Mesothelial cell of epicardium (in vitro differentiated cells): ENCODE data around the gene TRIO. TPM values are rescaled to one million over a fixed set of nuclear protein-coding genes. Genes with fewer than 3 reads are reported as not detected.

Experiments
- DNase-seq, 2 experiments: peaks; one replicate each; pipeline ENCODE4 v3.0.0; 2021; ENCODE audit warnings: low spot score in 2 of 2; ENCODE audit not compliant: unreplicated experiment in 2 of 2
- H3K27ac Mint-ChIP-seq: 2 replicates; pipeline ENCODE4 v1.8.0; 2021; ENCODE audit warnings: mixed read lengths
- H3K27me3 Mint-ChIP-seq: 2 replicates; pipeline ENCODE4 v1.8.0; 2021; ENCODE audit warnings: low read depth, mixed read lengths
- H3K36me3 Mint-ChIP-seq: 2 replicates; pipeline ENCODE4 v1.8.0; 2021; ENCODE audit warnings: mixed read lengths
- H3K4me1 Mint-ChIP-seq: 2 replicates; pipeline ENCODE4 v1.8.0; 2021; ENCODE audit warnings: mixed read lengths
- H3K4me3 Mint-ChIP-seq: 2 replicates; pipeline ENCODE4 v1.8.0; 2021; ENCODE audit warnings: mild to moderate bottlenecking, moderate library complexity, mixed read lengths
- H3K9me3 Mint-ChIP-seq: 2 replicates; pipeline ENCODE4 v1.8.0; 2021; ENCODE audit warnings: mixed read lengths
- total RNA-seq: library from RNA; stranded (reverse); gene quantifications from 3 replicates; pipeline ENCODE4 v1.2.1, GENCODE V29; 2021
- TF ChIP-seq, protein P1 (sequence below): fragments of 200-600 bp; sonication (generic); IDR thresholded peaks from one replicate; pipeline ENCODE4 v1.5.0; 2021; ENCODE audit warnings: antibody characterized with exemption; ENCODE audit not compliant: unreplicated experiment

Gene TRIO
- total RNA-seq, 1 donor from 2014 or later, result 209 TPM

GRCh38 chr5:14220642-14221041 is 77.5 kb downstream of the TRIO start:
- TF ChIP-seq, protein P1, sequence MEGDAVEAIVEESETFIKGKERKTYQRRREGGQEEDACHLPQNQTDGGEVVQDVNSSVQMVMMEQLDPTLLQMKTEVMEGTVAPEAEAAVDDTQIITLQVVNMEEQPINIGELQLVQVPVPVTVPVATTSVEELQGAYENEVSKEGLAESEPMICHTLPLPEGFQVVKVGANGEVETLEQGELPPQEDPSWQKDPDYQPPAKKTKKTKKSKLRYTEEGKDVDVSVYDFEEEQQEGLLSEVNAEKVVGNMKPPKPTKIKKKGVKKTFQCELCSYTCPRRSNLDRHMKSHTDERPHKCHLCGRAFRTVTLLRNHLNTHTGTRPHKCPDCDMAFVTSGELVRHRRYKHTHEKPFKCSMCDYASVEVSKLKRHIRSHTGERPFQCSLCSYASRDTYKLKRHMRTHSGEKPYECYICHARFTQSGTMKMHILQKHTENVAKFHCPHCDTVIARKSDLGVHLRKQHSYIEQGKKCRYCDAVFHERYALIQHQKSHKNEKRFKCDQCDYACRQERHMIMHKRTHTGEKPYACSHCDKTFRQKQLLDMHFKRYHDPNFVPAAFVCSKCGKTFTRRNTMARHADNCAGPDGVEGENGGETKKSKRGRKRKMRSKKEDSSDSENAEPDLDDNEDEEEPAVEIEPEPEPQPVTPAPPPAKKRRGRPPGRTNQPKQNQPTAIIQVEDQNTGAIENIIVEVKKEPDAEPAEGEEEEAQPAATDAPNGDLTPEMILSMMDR, result no peak
- Mint-ChIP-seq H3K4me3 (no peak overlapping the region), H3K4me1 (peaks cover 22% of the 10 kb centered on the region), H3K27me3 (no peaks in the 10 kb centered on the region), H3K9me3 (no peaks in the 10 kb centered on the region), H3K36me3 (no peaks in the 10 kb centered on the region), H3K27ac (no peak overlapping the region)
- DNase-seq, result no peak

DNA sequence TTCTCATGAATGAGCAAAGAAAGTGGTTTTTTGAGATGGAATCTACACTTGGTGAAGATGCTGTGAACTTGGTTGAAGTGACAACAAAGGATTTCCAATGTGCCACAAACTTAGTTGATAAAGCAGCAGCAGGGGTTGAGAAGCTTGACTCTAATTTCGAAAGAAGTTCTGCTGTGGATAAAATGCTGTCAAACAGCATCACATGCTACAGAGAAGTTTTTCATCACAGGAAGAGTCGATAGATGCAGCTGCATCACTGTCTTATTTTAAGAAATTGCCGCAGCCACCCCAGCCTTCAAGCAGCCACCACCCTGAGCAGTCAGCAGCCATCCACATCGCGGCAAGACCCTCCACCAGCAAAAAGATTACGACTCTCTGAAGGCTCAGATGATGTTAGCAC is 78.6 kb downstream of the TRIO start:
- H3K36me3 Mint-ChIP-seq, result no peaks in the 10 kb centered on the region
- H3K4me3 Mint-ChIP-seq, result no peak overlapping the region
- H3K4me1 Mint-ChIP-seq, result peaks cover 17% of the 10 kb centered on the region
- no peaks in the 10 kb centered on the region for H3K9me3 Mint-ChIP-seq
- TF ChIP-seq, protein P1, result no peak
- no peak overlapping the region for H3K27ac Mint-ChIP-seq
- no peak for DNase-seq
- no peaks in the 10 kb centered on the region for H3K27me3 Mint-ChIP-seq

GRCh38 chr5:14222206-14222605 is 79.1 kb downstream of the TRIO start:
- Mint-ChIP-seq H3K4me1 (peaks cover 18% of the 10 kb centered on the region), H3K27ac (no peak overlapping the region), H3K9me3 (no peaks in the 10 kb centered on the region), H3K4me3 (no peak overlapping the region), H3K36me3 (no peaks in the 10 kb centered on the region), H3K27me3 (no peaks in the 10 kb centered on the region)
- no peak for DNase-seq
- TF ChIP-seq, protein P1, result no peak

- Mint-ChIP-seq H3K27me3 (no peaks in the 10 kb centered on the region), H3K36me3 (no peaks in the 10 kb centered on the region), H3K4me3 (no peak overlapping the region), H3K9me3 (no peaks in the 10 kb centered on the region), H3K4me1 (peaks cover 14% of the 10 kb centered on the region), H3K27ac (no peak overlapping the region)
- TF ChIP-seq, protein P1, result no peak
- DNase-seq, result no peak
These were observed 80.2 kb downstream of the TRIO start for GRCh38 chr5:14223372-14223771.

DNA sequence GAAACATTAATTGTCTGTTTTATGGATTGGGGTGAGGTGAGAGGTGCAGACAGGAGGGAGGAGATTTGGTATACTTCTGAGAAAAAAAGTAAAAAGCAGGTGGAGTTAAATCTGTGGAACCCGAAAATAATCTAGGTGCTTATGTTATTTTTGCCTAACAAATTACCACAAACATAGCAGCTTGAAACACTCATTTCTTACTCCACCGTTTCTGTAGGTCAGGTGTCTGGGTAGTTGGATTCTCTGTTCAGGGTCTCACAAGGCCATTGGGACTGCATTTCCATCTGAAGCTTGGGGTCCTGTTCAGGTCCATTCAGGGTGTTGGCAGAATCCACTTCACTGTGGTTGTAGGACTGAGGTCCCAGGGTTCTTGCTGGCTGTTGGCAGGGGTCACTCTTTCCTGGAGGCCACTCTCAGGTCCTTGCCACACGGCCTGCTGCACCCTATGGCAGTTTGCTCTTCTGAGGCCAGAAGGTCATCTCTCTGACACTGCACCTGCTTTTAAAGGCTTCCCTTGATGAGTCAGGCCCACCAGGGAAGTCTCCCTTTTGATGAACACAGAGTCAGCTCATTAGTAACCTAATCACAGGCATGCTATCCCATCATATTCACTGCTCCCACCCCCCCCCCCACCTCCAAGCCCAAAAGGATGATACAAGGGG is 82.2 kb downstream of the TRIO start:
- no peaks in the 10 kb centered on the region for H3K27me3 Mint-ChIP-seq
- peaks cover 10% of the 10 kb centered on the region for H3K4me1 Mint-ChIP-seq
- DNase-seq, result no peak
- no peak overlapping the region for H3K4me3 Mint-ChIP-seq
- H3K36me3 Mint-ChIP-seq, result no peaks in the 10 kb centered on the region
- no peak overlapping the region for H3K27ac Mint-ChIP-seq
- TF ChIP-seq, protein P1, result no peak
- H3K9me3 Mint-ChIP-seq, result no peaks in the 10 kb centered on the region

GRCh38 chr5:14226149-14226548 is 83.0 kb downstream of the TRIO start:
- no peak overlapping the region for H3K4me3 Mint-ChIP-seq
- no peak for DNase-seq
- TF ChIP-seq, protein P1, result no peak
- no peak overlapping the region for H3K27ac Mint-ChIP-seq
- H3K9me3 Mint-ChIP-seq, result no peaks in the 10 kb centered on the region
- no peaks in the 10 kb centered on the region for H3K36me3 Mint-ChIP-seq
- peaks cover 10% of the 10 kb centered on the region for H3K4me1 Mint-ChIP-seq
- H3K27me3 Mint-ChIP-seq, result no peaks in the 10 kb centered on the region
